ENCODE measurements around the gene ADAMTS2.

Gene ADAMTS2

DNA sequence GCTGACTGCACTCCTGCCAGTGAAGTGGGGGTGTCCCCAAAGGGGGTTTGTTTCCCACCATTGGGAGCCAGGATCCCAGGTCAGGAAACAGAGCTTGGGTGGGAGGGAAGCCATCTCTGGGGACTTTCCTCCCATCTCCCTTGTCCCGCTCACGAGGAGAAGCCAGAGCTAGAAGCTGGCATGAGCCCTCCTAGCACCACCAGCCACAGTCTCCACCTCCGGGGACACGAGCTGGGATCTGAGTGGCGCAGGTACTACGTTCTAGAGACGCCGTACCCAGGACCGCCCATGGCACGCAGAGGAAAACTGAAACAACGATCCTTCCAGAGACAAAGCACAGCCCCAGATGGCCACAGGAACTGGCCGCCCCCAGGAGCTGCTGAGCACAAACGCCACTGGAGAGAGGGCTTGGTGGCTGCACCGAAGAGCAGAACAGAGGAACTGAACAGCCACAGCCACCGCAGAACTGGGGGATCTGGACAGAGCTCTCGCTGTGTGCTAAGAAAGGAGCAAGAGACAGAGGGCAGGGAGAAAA is 29.8 kb downstream of the ADAMTS2 start:
- H3K27ac ChIP-seq (ENCODE audit: low read length) = no peak overlapping the region
- WGBS (ENCODE audit: insufficient coverage, insufficient read length) = no CpG with 5 or more reads among the region's 16 CpGs
- no peak overlapping the region for H3K4me3 ChIP-seq (ENCODE audit: low read length)

DNA sequence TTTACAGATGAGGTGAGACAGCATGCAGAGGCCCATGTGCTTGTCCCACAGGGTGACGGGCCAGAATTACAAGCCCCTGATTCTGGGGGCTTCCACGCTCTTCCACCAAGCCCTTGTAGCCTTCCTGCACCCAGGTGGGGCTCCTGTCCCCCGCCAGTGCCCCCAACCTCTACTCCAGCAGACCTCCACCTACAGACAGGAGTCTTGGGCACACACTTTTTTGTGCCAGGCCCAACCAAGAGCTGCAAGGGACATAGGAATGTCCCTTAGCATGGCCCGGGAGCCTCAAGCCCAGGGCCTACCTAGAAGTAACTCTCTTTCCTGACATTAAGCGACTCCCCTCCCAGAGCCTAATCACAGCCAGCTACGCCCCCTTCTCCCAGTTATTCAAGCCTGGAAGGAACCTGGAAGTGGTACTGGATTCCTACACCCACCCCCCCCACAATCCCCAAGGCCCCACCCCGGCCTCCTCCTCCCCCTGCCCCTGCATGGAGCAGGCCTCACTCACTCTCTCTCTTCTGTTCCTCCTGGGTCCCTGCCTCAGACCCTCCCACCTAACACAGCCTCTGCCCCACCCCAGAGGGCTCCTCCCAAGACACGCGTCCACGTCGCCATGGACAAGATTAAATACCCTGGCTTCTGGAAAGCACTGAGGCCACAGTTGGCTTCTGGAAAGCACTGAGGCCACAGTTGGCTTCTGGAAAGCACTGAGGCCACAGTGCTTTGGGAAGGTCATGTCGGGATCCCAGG is 30.5 kb downstream of the ADAMTS2 start:
- Histone ChIP-seq H3K27ac (ENCODE audit: low read length) (no peak overlapping the region), H3K4me1 (ENCODE audit: control insufficient read depth, insufficient read depth, low read length) (no peaks in the 10 kb centered on the region), H3K36me3 (ENCODE audit: control insufficient read depth, insufficient read depth, low read length) (no peaks in the 10 kb centered on the region), H3K27me3 (ENCODE audit: control insufficient read depth, insufficient read depth, low read length) (no peaks in the 10 kb centered on the region), H3K9me3 (ENCODE audit: control insufficient read depth, insufficient read depth, low read length) (no peaks in the 10 kb centered on the region), H3K4me3 (ENCODE audit: low read length) (no peak overlapping the region)
- WGBS (ENCODE audit: insufficient coverage, insufficient read length) = no CpG with 5 or more reads among the region's 12 CpGs
- DNase-seq (ENCODE audit: low read depth, low spot score) = no peak

More for the DNA sequence above, 29.8 kb downstream of the ADAMTS2 start:
- no peak for DNase-seq (ENCODE audit: low read depth, low spot score)
- Histone ChIP-seq H3K36me3 (ENCODE audit: control insufficient read depth, insufficient read depth, low read length) (no peaks in the 10 kb centered on the region), H3K27me3 (ENCODE audit: control insufficient read depth, insufficient read depth, low read length) (no peaks in the 10 kb centered on the region), H3K9me3 (ENCODE audit: control insufficient read depth, insufficient read depth, low read length) (no peaks in the 10 kb centered on the region), H3K4me1 (ENCODE audit: control insufficient read depth, insufficient read depth, low read length) (no peaks in the 10 kb centered on the region)

DNA sequence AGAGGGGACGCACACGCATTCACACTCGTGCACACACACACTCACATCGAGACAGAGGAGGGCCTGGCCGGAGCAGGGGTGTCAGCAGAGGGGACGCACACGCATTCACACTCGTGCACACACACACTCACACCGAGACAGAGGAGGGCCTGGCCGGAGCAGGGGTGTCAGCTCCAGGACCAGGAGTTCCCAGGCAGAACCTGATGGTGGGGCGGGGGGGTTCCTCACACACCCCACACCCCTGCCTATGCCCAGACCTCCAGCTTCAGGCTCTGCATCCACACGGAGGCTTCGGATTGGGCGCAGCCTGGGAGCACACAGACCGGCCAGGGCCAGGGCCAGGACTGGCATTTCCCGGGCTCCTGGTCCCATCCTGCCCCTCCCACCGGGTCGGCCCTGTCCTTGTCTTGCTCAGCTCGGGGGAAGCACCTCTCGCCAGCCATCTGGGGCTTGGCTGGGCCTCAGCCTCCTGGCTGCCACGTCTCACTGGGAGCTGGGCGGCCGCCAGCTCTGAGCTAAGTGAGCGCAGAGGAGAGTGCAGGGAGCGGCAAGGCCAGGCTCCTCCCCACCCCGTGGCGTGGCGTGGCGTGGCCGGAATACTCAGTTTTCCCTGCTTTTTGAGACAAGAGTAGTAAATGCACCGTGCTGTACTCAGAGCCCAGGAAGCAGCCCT is 31.3 kb downstream of the ADAMTS2 start:
- WGBS (ENCODE audit: insufficient coverage, insufficient read length) = no CpG with 5 or more reads among the region's 31 CpGs
- no peaks in the 10 kb centered on the region for H3K9me3 ChIP-seq (ENCODE audit: control insufficient read depth, insufficient read depth, low read length)
- no peaks in the 10 kb centered on the region for H3K4me1 ChIP-seq (ENCODE audit: control insufficient read depth, insufficient read depth, low read length)
- no peak for DNase-seq (ENCODE audit: low read depth, low spot score)
- no peak overlapping the region for H3K4me3 ChIP-seq (ENCODE audit: low read length)
- H3K27ac ChIP-seq (ENCODE audit: low read length) = no peak overlapping the region
- no peaks in the 10 kb centered on the region for H3K36me3 ChIP-seq (ENCODE audit: control insufficient read depth, insufficient read depth, low read length)
- H3K27me3 ChIP-seq (ENCODE audit: control insufficient read depth, insufficient read depth, low read length) = no peaks in the 10 kb centered on the region

DNA sequence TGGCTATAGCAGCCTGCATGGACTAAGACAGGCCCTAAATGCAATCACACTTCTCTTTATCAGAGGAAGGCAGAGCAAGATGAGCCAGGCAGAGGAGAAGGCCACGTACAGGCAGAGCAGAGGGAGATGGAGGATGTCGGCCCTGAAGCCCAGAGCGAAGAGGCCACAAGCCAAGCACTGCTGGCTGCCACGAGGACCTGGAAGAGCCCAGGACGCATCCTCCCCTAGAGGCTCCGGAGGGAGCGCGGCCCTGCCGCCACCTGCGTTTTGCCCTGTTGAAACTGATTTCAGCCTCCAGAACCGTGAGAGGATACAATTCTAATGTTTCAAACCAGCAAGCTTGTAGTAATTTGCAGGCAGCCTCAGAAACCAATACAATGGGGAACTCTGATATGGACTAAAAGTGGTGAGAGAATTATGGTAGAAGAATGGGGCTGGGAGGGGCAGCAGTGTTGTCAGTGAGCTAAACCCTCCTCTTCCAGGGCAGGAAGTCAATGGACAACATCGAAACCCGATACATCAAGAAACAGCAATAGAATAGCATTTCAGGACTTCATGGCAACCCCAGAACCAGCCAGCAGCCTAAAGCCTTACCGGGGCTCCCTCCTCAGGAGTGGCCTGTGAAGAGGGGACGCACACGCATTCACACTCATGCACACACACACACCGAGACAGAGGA is 32.6 kb downstream of the ADAMTS2 start:
- no CpG with 5 or more reads among the region's 17 CpGs for WGBS (ENCODE audit: insufficient coverage, insufficient read length)
- DNase-seq (ENCODE audit: low read depth, low spot score) = no peak
- H3K27ac ChIP-seq (ENCODE audit: low read length) = no peak overlapping the region
- H3K9me3 ChIP-seq (ENCODE audit: control insufficient read depth, insufficient read depth, low read length) = no peaks in the 10 kb centered on the region
- H3K27me3 ChIP-seq (ENCODE audit: control insufficient read depth, insufficient read depth, low read length) = no peaks in the 10 kb centered on the region
- H3K4me1 ChIP-seq (ENCODE audit: control insufficient read depth, insufficient read depth, low read length) = no peaks in the 10 kb centered on the region
- H3K36me3 ChIP-seq (ENCODE audit: control insufficient read depth, insufficient read depth, low read length) = no peaks in the 10 kb centered on the region
- H3K4me3 ChIP-seq (ENCODE audit: low read length) = no peak overlapping the region

DNA sequence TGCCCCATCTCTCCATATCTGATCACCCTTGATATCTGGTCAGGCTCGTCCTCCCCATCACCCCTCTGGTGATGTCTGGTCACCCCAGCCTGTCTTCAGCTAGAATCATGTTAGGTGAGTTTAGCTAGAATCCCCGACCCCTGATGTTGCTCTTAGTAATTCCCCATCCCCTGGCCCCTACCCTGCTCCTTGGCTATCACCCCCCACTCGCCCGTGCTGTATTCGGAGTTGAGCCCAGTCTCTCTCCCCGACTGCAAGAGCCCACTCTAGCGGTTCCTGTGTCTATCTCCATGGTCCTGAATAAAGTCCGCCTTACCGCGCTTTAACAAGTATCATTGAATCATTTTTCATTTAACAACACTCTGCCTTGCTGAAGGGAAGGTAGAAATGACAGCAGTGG is 33.7 kb downstream of the ADAMTS2 start:
- no peak overlapping the region for H3K4me3 ChIP-seq (ENCODE audit: low read length)
- H3K27me3 ChIP-seq (ENCODE audit: control insufficient read depth, insufficient read depth, low read length) = no peaks in the 10 kb centered on the region
- no CpG with 5 or more reads among the region's 10 CpGs for WGBS (ENCODE audit: insufficient coverage, insufficient read length)
- H3K4me1 ChIP-seq (ENCODE audit: control insufficient read depth, insufficient read depth, low read length) = no peaks in the 10 kb centered on the region
- H3K27ac ChIP-seq (ENCODE audit: low read length) = no peak overlapping the region
- H3K9me3 ChIP-seq (ENCODE audit: control insufficient read depth, insufficient read depth, low read length) = no peaks in the 10 kb centered on the region
- no peaks in the 10 kb centered on the region for H3K36me3 ChIP-seq (ENCODE audit: control insufficient read depth, insufficient read depth, low read length)
- DNase-seq (ENCODE audit: low read depth, low spot score) = no peak

DNA sequence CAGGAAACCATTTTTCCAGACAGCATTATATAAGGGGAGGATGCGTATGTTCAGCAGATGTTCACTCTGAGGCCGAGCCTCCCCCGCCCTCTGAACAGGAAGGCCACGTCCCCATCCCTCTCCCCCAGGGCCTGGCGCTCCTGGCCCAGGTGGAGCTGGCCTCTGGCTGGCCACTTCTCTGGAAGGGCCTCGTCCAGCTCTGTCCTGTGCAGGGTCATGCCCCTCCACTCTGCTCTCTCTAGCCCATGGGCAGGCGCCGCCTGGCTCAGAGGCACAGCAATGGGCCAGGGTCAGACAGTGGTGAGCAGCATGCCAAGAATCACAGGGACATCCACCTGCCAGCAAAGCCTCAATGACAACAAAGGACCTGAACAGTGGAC is 34.2 kb downstream of the ADAMTS2 start:
- Histone ChIP-seq H3K9me3 (ENCODE audit: control insufficient read depth, insufficient read depth, low read length) (no peaks in the 10 kb centered on the region), H3K4me1 (ENCODE audit: control insufficient read depth, insufficient read depth, low read length) (no peaks in the 10 kb centered on the region), H3K4me3 (ENCODE audit: low read length) (no peak overlapping the region), H3K27ac (ENCODE audit: low read length) (no peak overlapping the region), H3K27me3 (ENCODE audit: control insufficient read depth, insufficient read depth, low read length) (no peaks in the 10 kb centered on the region), H3K36me3 (ENCODE audit: control insufficient read depth, insufficient read depth, low read length) (no peaks in the 10 kb centered on the region)
- WGBS (ENCODE audit: insufficient coverage, insufficient read length) = no CpG with 5 or more reads among the region's 8 CpGs
- DNase-seq (ENCODE audit: low read depth, low spot score) = no peak

DNA sequence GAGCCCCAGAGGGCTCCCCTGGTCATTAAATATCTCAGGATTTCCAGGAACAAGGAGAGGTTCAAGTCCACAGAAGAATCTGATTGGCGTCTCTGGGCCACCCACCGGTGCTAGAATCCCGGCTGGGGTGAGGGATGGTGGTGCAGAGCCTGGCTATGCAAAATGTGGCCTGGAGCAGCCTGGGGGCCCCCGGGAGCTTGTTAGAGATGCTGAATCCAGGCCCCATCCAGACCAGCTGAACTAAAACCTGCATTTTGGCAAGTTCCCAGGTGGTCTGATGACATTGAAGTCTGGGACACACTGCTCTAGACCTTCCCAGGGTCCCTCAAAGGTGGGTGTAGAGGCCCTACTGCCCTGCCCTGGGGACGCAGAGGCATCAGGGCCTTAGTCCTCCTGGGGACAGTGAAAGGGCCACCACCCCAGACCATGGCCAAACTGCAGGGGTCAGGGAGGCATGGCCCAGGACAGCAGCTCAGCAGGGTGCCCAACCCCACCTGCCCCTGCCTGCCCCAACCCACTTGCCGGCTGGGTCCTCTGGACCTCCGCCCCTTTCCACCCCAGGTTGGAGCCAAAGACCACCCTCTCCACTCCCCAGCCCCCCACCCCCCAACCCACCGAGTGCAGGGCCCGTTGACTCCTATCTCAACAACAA is 34.7 kb downstream of the ADAMTS2 start:
- no CpG with 5 or more reads among the region's 9 CpGs for WGBS (ENCODE audit: insufficient coverage, insufficient read length)
- Histone ChIP-seq H3K4me3 (ENCODE audit: low read length) (no peak overlapping the region), H3K4me1 (ENCODE audit: control insufficient read depth, insufficient read depth, low read length) (no peaks in the 10 kb centered on the region), H3K27me3 (ENCODE audit: control insufficient read depth, insufficient read depth, low read length) (no peaks in the 10 kb centered on the region), H3K9me3 (ENCODE audit: control insufficient read depth, insufficient read depth, low read length) (no peaks in the 10 kb centered on the region), H3K36me3 (ENCODE audit: control insufficient read depth, insufficient read depth, low read length) (no peaks in the 10 kb centered on the region), H3K27ac (ENCODE audit: low read length) (no peak overlapping the region)
- DNase-seq (ENCODE audit: low read depth, low spot score) = no peak

DNA sequence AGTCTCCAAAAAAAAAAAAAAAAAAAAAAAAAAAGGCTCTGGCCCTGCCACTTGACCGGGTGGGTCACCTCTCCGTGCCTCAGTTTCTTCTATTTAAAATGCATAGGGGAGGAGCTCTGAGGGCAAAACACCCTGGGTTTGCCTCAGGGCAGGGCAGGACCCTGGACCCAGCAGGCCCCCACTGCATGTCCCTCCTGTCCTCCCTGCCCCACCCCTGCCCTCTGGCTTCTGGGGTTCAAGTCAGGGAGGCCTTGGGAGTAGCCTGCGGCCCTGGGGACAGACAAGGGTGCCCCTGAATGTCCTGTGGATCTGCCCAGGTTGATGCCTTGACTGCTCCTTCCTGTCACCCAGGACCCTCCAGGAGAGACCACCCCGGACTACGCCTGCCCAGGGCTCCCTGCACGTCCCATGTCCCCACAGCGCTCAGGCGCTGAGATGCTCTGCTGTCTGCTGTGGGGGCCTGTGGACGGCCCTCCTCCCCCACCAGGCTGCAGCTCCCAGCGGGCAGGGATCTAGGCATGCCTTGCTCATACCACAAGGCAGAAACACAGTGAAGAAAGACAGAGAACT is 35.4 kb downstream of the ADAMTS2 start:
- Histone ChIP-seq H3K27ac (ENCODE audit: low read length) (no peak overlapping the region), H3K4me1 (ENCODE audit: control insufficient read depth, insufficient read depth, low read length) (no peaks in the 10 kb centered on the region), H3K27me3 (ENCODE audit: control insufficient read depth, insufficient read depth, low read length) (no peaks in the 10 kb centered on the region), H3K36me3 (ENCODE audit: control insufficient read depth, insufficient read depth, low read length) (no peaks in the 10 kb centered on the region), H3K9me3 (ENCODE audit: control insufficient read depth, insufficient read depth, low read length) (no peaks in the 10 kb centered on the region), H3K4me3 (ENCODE audit: low read length) (no peak overlapping the region)
- no peak for DNase-seq (ENCODE audit: low read depth, low spot score)
- WGBS (ENCODE audit: insufficient coverage, insufficient read length) = no CpG with 5 or more reads among the region's 10 CpGs

DNA sequence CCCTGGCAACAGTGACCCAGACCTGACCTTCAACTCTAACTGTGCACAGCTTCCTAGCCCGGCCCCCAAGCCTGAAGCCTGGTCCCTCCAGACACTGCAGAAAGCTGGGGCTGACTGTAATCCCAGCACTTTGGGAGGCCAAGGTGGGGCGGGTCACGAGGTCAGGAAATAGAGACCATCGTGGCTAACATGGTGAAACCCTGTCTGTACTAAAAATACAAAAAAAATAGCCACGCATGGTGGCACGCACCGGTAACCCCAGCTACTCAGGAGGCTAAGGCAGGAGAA is 35.9 kb downstream of the ADAMTS2 start:
- no peak overlapping the region for H3K27ac ChIP-seq (ENCODE audit: low read length)
- no peaks in the 10 kb centered on the region for H3K4me1 ChIP-seq (ENCODE audit: control insufficient read depth, insufficient read depth, low read length)
- no CpG with 5 or more reads among the region's 7 CpGs for WGBS (ENCODE audit: insufficient coverage, insufficient read length)
- H3K36me3 ChIP-seq (ENCODE audit: control insufficient read depth, insufficient read depth, low read length) = no peaks in the 10 kb centered on the region
- DNase-seq (ENCODE audit: low read depth, low spot score) = no peak
- H3K4me3 ChIP-seq (ENCODE audit: low read length) = no peak overlapping the region
- H3K27me3 ChIP-seq (ENCODE audit: control insufficient read depth, insufficient read depth, low read length) = no peaks in the 10 kb centered on the region
- no peaks in the 10 kb centered on the region for H3K9me3 ChIP-seq (ENCODE audit: control insufficient read depth, insufficient read depth, low read length)

All from iPS DF 6.9 (cell line).